22Rv1 (cell line): Measurements from ENCODE around the gene DOCK11.

ENCODE experiments used
- CTCF ChIP-seq: fragments of 450-650 bp; IDR thresholded peaks from 2 replicates; pipeline ENCODE4 v1.5.1; 2017; ENCODE audit warnings: mild to moderate bottlenecking
- ZFX ChIP-seq: fragments of 450-650 bp; IDR thresholded peaks from 2 replicates; pipeline ENCODE4 v1.6.1; 2017; ENCODE audit warnings: antibody characterized with exemption, borderline replicate concordance

GRCh38 chrX:118510111-118510510 is 14.5 kb downstream of the DOCK11 start:
- TF ChIP-seq CTCF (no peak), ZFX (no peak)
